SK-N-SH (cell line): ENCODE data around the gene C16orf96. TPM values are rescaled to one million over a fixed set of nuclear protein-coding genes. Genes with fewer than 3 reads are reported as not detected.
A peak's percentile ranks its signal among the peaks of the same experiment; 100 is the strongest.

Experiments
- CTCF ChIA-PET: fragments of 300-600, 350-600 bp; formaldehyde crosslinking; extraction: SDS; loops from one replicate; lab custom pipeline; 2021; lab: Yijun Ruan, JAX
- POLR2A ChIA-PET: fragments of 350-600 bp; sonication (Branson Sonifier 250); formaldehyde crosslinking; extraction: SDS; loops from one replicate; lab custom pipeline; 2020; ENCODE audit warnings: antibody characterized with exemption, inconsistent platforms; lab: Yijun Ruan, JAX
- DNase-seq: peaks from one replicate; pipeline ENCODE4 v3.0.0; 2012
- H2AFZ ChIP-seq: fragments of 200-600 bp; sonication (generic); 2 replicates; pipeline ENCODE4 v1.8.1; 2016; ENCODE audit warnings: antibody characterized with exemption, mild to moderate bottlenecking, low read depth
- H3F3A ChIP-seq: fragments of 200-600 bp; sonication (generic); replicated peaks from 2 replicates; pipeline ENCODE3; 2016; ENCODE audit warnings: antibody characterized with exemption, mild to moderate bottlenecking; ENCODE audit not compliant: insufficient read depth
- H3K27ac ChIP-seq, 2 experiments: fragments of 200-500 bp in 1 of 2; fragments of 200-600 bp in 1 of 2; sonication (Bioruptor generic) in 1 of 2; sonication (generic), shearing (Covaris generic) in 1 of 2; 2 replicates each; pipeline versions ENCODE4 v1.5.1 to v1.6.1; 2014 to 2016; ENCODE audit warnings: low read depth in 2 of 2, inconsistent platforms in 1 of 2, low read length in 1 of 2, mild to moderate bottlenecking in 1 of 2, mixed read lengths in 1 of 2
- H3K27me3 ChIP-seq: fragments of 200-600 bp; sonication (generic), shearing (Covaris generic); 2 replicates; pipeline ENCODE4 v1.6.1; 2016; ENCODE audit warnings: mixed run types; ENCODE audit not compliant: insufficient read depth
- H3K36me3 ChIP-seq, 2 experiments: fragments of 200-500 bp in 1 of 2; fragments of 200-600 bp in 1 of 2; sonication (Bioruptor generic) in 1 of 2; sonication (generic) in 1 of 2; replicated peaks in 1 of 2; 2 replicates each; pipeline versions ENCODE3 to v1.5.1; 2014 to 2016; ENCODE audit warnings: low read length in 1 of 2, mild to moderate bottlenecking in 1 of 2; ENCODE audit not compliant: insufficient read depth in 2 of 2, control insufficient read depth in 1 of 2
- H3K4me1 ChIP-seq, 2 experiments: fragments of 200-500 bp in 1 of 2; fragments of 200-600 bp in 1 of 2; sonication (Bioruptor generic) in 1 of 2; sonication (generic), shearing (Covaris generic) in 1 of 2; 2 replicates each; pipeline versions ENCODE4 v1.5.1 to v1.6.1; 2014 to 2016; ENCODE audit warnings: low read depth in 1 of 2, low read length in 1 of 2, mixed run types in 1 of 2; ENCODE audit not compliant: insufficient read depth in 2 of 2, control insufficient read depth in 1 of 2
- H3K4me2 ChIP-seq: fragments of 200-600 bp; sonication (generic), shearing (Covaris generic); 2 replicates; pipeline ENCODE4 v1.6.1; 2017; ENCODE audit warnings: mixed run types
- H3K4me3 ChIP-seq, 2 experiments: fragments of 200-500 bp in 1 of 2; fragments of 200-600 bp in 1 of 2; sonication (Bioruptor generic) in 1 of 2; sonication (generic), shearing (Covaris generic) in 1 of 2; 2 replicates each; pipeline versions ENCODE4 v1.5.1 to v1.8.1; 2014 to 2016; ENCODE audit warnings: low read depth in 2 of 2, inconsistent platforms in 1 of 2, low read length in 1 of 2, mild to moderate bottlenecking in 1 of 2, mixed read lengths in 1 of 2, moderate library complexity in 1 of 2
- H3K79me2 ChIP-seq: fragments of 200-600 bp; sonication (generic); 2 replicates; pipeline ENCODE4 v1.8.1; 2017; ENCODE audit warnings: mild to moderate bottlenecking; ENCODE audit not compliant: insufficient read depth
- H3K9ac ChIP-seq: fragments of 200-600 bp; sonication (generic); 2 replicates; pipeline ENCODE4 v1.6.1; 2017; ENCODE audit warnings: mixed run types
- H3K9me2 ChIP-seq: fragments of 200-600 bp; sonication (generic); 2 replicates; pipeline ENCODE4 v1.6.1; 2017; ENCODE audit warnings: mixed run types
- H3K9me3 ChIP-seq: fragments of 200-600 bp; sonication (generic); 2 replicates; pipeline ENCODE4 v1.6.1; 2017; ENCODE audit warnings: mixed run types, mild to moderate bottlenecking, moderate library complexity
- H4K20me1 ChIP-seq: fragments of 200-600 bp; sonication (generic); 2 replicates; pipeline ENCODE4 v1.6.1; 2017; ENCODE audit warnings: mild to moderate bottlenecking, mixed run types; ENCODE audit not compliant: insufficient read depth
- CHD2 ChIP-seq: fragments of 150-350 bp; IDR thresholded peaks from 2 replicates; pipeline ENCODE4 v1.6.1; 2018; ENCODE audit warnings: low read length; ENCODE audit not compliant: partially characterized antibody
- EP300 ChIP-seq, 2 experiments: IDR thresholded peaks; 2 replicates each; pipeline versions ENCODE4 v1.4.0 to v1.6.1; 2012; ENCODE audit warnings: borderline replicate concordance in 1 of 2, low read depth in 1 of 2, low read length in 1 of 2
- EZH2phosphoT487 ChIP-seq: fragments of 200-600 bp; sonication (generic); IDR thresholded peaks from 2 replicates; pipeline ENCODE4 v1.6.1; 2017; ENCODE audit warnings: low read depth, mixed run types, mild to moderate bottlenecking, antibody characterized with exemption, moderate library complexity, borderline replicate concordance
- FOSL2 ChIP-seq: IDR thresholded peaks from 2 replicates; pipeline ENCODE4 v1.4.0; 2012; ENCODE audit warnings: low read depth, mild to moderate bottlenecking, moderate library complexity, borderline replicate concordance
- FOXJ3 ChIP-seq: sonication (generic); formaldehyde crosslinking; IDR thresholded peaks from 2 replicates; pipeline ENCODE4 v1.5.1; 2020; ENCODE audit warnings: mild to moderate bottlenecking, missing genetic modification reagents
- MAX ChIP-seq: IDR thresholded peaks from 2 replicates; pipeline ENCODE4 v1.4.0; 2012; ENCODE audit warnings: low read depth
- MXI1 ChIP-seq: IDR thresholded peaks from 2 replicates; pipeline ENCODE4 v1.6.1; 2012; ENCODE audit warnings: mild to moderate bottlenecking, low read depth, low read length, improper control_type of control experiment
- NFIC ChIP-seq: IDR thresholded peaks from 2 replicates; pipeline ENCODE4 v1.4.0; 2012; ENCODE audit warnings: borderline replicate concordance
- PBX3 ChIP-seq: IDR thresholded peaks from 2 replicates; pipeline ENCODE4; 2012
- POLR2AphosphoS5 ChIP-seq: IDR thresholded peaks from 2 replicates; pipeline ENCODE4 v1.6.1; 2012; ENCODE audit warnings: low read depth, low read length
- RCOR1 ChIP-seq: fragments of 150-350 bp; IDR thresholded peaks from 2 replicates; pipeline ENCODE4 v1.6.1; 2017; ENCODE audit warnings: antibody characterized with exemption, low read length
- TEAD4 ChIP-seq: IDR thresholded peaks from 2 replicates; pipeline ENCODE4 v1.4.0; 2012; ENCODE audit warnings: mild to moderate bottlenecking, borderline replicate concordance; ENCODE audit not compliant: insufficient read depth
- YY1 ChIP-seq: IDR thresholded peaks from 2 replicates; pipeline ENCODE4 v1.4.0; 2012; ENCODE audit warnings: low read depth, mild to moderate bottlenecking
- ZBTB33 ChIP-seq: IDR thresholded peaks from 2 replicates; pipeline ENCODE4 v1.4.0; 2012; ENCODE audit warnings: low read depth, borderline replicate concordance
- whole genome bisulfite sequencing: methylation state at CpG from one replicate; pipeline ENCODE4 v1.1.6; 2017; ENCODE audit warnings: low lambda C conversion rate; 5-methylcytosine and 5-hydroxymethylcytosine counted together
- polyA plus RNA-seq, 3 experiments: library from polyadenylated mRNA; depleted of rRNA; stranded (reverse); fragments of >200 nt; gene quantifications; 2 replicates each; pipeline ENCODE4 v1.2.3, GENCODE V29; 2012

The C16orf96 gene
- polyA plus RNA-seq, 1 of the 3 experiments (the other 2 are of a cell fraction): 0.05 TPM

- H3K27ac ChIP-seq: no peak overlapping the region
- H3K9me3 ChIP-seq: no peaks in the 10 kb centered on the region
- no peaks in the 10 kb centered on the region for H4K20me1 ChIP-seq
- CTCF ChIA-PET: interaction anchor here (1.4 kb wide), 1 partner anchor 95 kb away, joined by 3 read pairs; no protein-coding TSS in a partner anchor
- H3K9me2 ChIP-seq: no peaks in the 10 kb centered on the region
- H3K9ac ChIP-seq: no peak overlapping the region
- no peak overlapping the region for H3K4me2 ChIP-seq
- TF ChIP-seq FOSL2 (no peak), ZBTB33 (no peak)
- no peaks in the 10 kb centered on the region for H3K36me3 ChIP-seq
- H3K79me2 ChIP-seq: no peaks in the 10 kb centered on the region
- H3F3A ChIP-seq: no peaks in the 10 kb centered on the region
- H3K4me1 ChIP-seq: peaks cover 0 to 2% of the 10 kb centered on the region in 2 experiments; a peak in 1 of 4 replicates
- 33% methylated on average over 1 of the region's 6 CpGs for WGBS
- POLR2A ChIA-PET: no interaction called here
- no peak overlapping the region for H2AFZ ChIP-seq
- no peaks in the 10 kb centered on the region for H3K27me3 ChIP-seq
- DNase-seq: peak; percentile 36
- H3K4me3 ChIP-seq: no peak overlapping the region
Measured at GRCh38 chr16:4601864-4602186, 45.7 kb downstream of the C16orf96 start.

- POLR2A ChIA-PET: no interaction called here
- H3K36me3 ChIP-seq: no peaks in the 10 kb centered on the region
- CTCF ChIA-PET: interaction anchor here (1.1 to 1.4 kb wide), 2 partner anchors 17 to 96 kb away, joined by 3 read pairs; no protein-coding TSS in a partner anchor
- H3K4me1 ChIP-seq: peaks cover 0 to 2% of the 10 kb centered on the region in 2 experiments; a peak in 1 of 4 replicates
- no peaks in the 10 kb centered on the region for H3K9me3 ChIP-seq
- WGBS: 66% methylated on average over 2 of the region's 8 CpGs
- no peaks in the 10 kb centered on the region for H3K9me2 ChIP-seq
- H3K4me3 ChIP-seq: no peak overlapping the region
- H3K4me2 ChIP-seq: no peak overlapping the region
- TF ChIP-seq RCOR1 (no peak), EZH2phosphoT487 (no peak), CHD2 (no peak), EP300 (IDR thresholded peaks at IDR 0.05; ENCODE audit: borderline replicate concordance in 1 of 2, low read depth in 1 of 2, low read length in 1 of 2) (no peak)
- TF ChIP-seq, all 33 proteins: peak for 0
- Histone ChIP-seq H2AFZ (no peak overlapping the region), H4K20me1 (no peaks in the 10 kb centered on the region), H3K9ac (no peak overlapping the region), H3K27me3 (no peaks in the 10 kb centered on the region), H3K79me2 (no peaks in the 10 kb centered on the region), H3F3A (no peaks in the 10 kb centered on the region), H3K27ac (no peak overlapping the region)
- DNase-seq: peak; percentile 26
Measured at GRCh38 chr16:4602331-4602730, 46.2 kb downstream of the C16orf96 start.

GRCh38 chr16:4603624-4604170, 47.6 kb downstream of the C16orf96 start:
- peaks cover 0 to 7% of the 10 kb centered on the region in 2 experiments for H3K36me3 ChIP-seq
- no peak overlapping the region for H2AFZ ChIP-seq
- H3K9me3 ChIP-seq: no peaks in the 10 kb centered on the region
- no peak overlapping the region for H3K27ac ChIP-seq
- peak; percentile 17 for DNase-seq
- TF ChIP-seq TEAD4 (no peak), MXI1 (no peak), FOXJ3 (CRISPR knock-in tag) (no peak), POLR2AphosphoS5 (no peak), MAX (no peak), EP300 (IDR thresholded peaks at IDR 0.05; ENCODE audit: borderline replicate concordance in 1 of 2, low read depth in 1 of 2, low read length in 1 of 2) (no peak), YY1 (no peak), ZBTB33 (no peak), NFIC (no peak), EZH2phosphoT487 (no peak), PBX3 (no peak), CHD2 (no peak), FOSL2 (no peak)
- TF ChIP-seq, all 33 proteins: peak for 0
- Histone ChIP-seq H4K20me1 (peaks cover 4% of the 10 kb centered on the region; the same call in 1 of the 2 replicates), H3F3A (no peaks in the 10 kb centered on the region), H3K27me3 (no peaks in the 10 kb centered on the region), H3K4me2 (no peak overlapping the region), H3K9me2 (no peaks in the 10 kb centered on the region), H3K4me1 (peaks cover 0 to 2% of the 10 kb centered on the region in 2 experiments; a peak in 1 of 4 replicates), H3K79me2 (no peaks in the 10 kb centered on the region), H3K9ac (no peak overlapping the region), H3K4me3 (no peak overlapping the region)
- ChIA-PET CTCF (interaction anchor here (1.0 to 1.1 kb wide), 2 partner anchors 18 to 353 kb away, joined by 3 read pairs; no protein-coding TSS in a partner anchor), POLR2A (no interaction called here)
- 93% methylated on average over 12 of the region's 13 CpGs for WGBS
